NT2/D1 (cell line): ENCODE results near the gene SCAF8.
A peak's percentile ranks its signal among the peaks of the same experiment; 100 is the strongest.

Source experiments
- DNase-seq: peaks from one replicate; pipeline ENCODE4 v3.0.0-alpha.2; 2011; ENCODE audit warnings: low read depth, low spot score
- H3K27me3 ChIP-seq: 2 replicates; pipeline ENCODE4 v1.6.0; 2011; ENCODE audit warnings: mild to moderate bottlenecking; ENCODE audit not compliant: insufficient read length, insufficient read depth
- H3K36me3 ChIP-seq: 2 replicates; pipeline ENCODE4 v1.6.1; 2011; ENCODE audit warnings: mild to moderate bottlenecking, low read length, mixed read lengths; ENCODE audit not compliant: insufficient read depth, insufficient read length
- H3K4me1 ChIP-seq: 2 replicates; pipeline ENCODE4 v1.5.1; 2011; ENCODE audit not compliant: insufficient read depth, insufficient read length
- H3K4me3 ChIP-seq: 2 replicates; pipeline ENCODE4 v1.5.1; 2011; ENCODE audit warnings: low read depth; ENCODE audit not compliant: insufficient read length
- H3K9ac ChIP-seq: 2 replicates; pipeline ENCODE4 v1.6.0; 2011; ENCODE audit warnings: low read depth; ENCODE audit not compliant: insufficient read length
- H3K9me3 ChIP-seq: 2 replicates; pipeline ENCODE4 v1.5.1; 2011; ENCODE audit warnings: mild to moderate bottlenecking, low read length; ENCODE audit not compliant: insufficient read depth
- SUZ12 ChIP-seq: IDR thresholded peaks from 2 replicates; pipeline ENCODE4 v1.6.1; 2011; ENCODE audit not compliant: insufficient read length, insufficient read depth; ENCODE audit errors: extremely low read depth
- YY1 ChIP-seq: IDR thresholded peaks from 2 replicates; pipeline ENCODE4 v1.6.1; 2011; ENCODE audit not compliant: insufficient read length, insufficient read depth
- ZNF274 ChIP-seq: IDR thresholded peaks from 2 replicates; pipeline ENCODE4 v1.6.1; 2011; ENCODE audit warnings: mild to moderate bottlenecking, low read depth, low read length

Gene SCAF8, protein sequence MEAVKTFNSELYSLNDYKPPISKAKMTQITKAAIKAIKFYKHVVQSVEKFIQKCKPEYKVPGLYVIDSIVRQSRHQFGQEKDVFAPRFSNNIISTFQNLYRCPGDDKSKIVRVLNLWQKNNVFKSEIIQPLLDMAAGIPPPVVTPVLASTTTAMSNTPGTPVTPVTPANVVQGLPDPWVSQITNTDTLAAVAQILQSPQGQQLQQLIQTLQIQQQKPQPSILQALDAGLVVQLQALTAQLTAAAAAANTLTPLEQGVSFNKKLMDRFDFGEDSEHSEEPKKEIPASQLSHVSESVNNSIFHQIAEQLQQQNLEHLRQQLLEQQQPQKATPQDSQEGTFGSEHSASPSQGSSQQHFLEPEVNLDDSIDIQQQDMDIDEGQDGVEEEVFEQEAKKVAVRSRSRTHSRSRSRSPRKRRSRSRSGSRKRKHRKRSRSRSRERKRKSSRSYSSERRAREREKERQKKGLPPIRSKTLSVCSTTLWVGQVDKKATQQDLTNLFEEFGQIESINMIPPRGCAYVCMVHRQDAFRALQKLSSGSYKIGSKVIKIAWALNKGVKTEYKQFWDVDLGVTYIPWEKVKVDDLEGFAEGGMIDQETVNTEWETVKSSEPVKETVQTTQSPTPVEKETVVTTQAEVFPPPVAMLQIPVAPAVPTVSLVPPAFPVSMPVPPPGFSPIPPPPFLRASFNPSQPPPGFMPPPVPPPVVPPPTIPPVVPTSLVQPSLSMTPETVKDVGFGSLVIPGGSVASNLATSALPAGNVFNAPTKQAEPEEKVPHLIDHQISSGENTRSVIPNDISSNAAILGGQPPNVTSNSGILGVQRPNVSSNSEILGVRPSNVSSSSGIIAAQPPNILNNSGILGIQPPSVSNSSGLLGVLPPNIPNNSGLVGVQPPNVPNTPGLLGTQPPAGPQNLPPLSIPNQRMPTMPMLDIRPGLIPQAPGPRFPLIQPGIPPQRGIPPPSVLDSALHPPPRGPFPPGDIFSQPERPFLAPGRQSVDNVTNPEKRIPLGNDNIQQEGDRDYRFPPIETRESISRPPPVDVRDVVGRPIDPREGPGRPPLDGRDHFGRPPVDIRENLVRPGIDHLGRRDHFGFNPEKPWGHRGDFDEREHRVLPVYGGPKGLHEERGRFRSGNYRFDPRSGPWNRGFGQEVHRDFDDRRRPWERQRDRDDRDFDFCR (N-terminal part only)

GRCh38 chr6:154733183-154733625 lies at the start of gene SCAF8:
Gene SCAF8 (plus strand): TSS chr6:154733416. CDS start chr6:154733901, 485 bp downstream.
- Histone ChIP-seq H3K9me3 (no peaks in the 10 kb centered on the region), H3K4me3 (peak within 1 kb of the TSS; percentile 53), H3K27me3 (no peaks in the 10 kb centered on the region), H3K9ac (peak within 1 kb of the TSS; percentile 89), H3K36me3 (peaks cover 13% of the 10 kb centered on the region), H3K4me1 (peaks cover 3% of the 10 kb centered on the region)
- no peak for DNase-seq
- peak; percentile 79 for TF ChIP-seq YY1
- no peak for TF ChIP-seq SUZ12

DNA sequence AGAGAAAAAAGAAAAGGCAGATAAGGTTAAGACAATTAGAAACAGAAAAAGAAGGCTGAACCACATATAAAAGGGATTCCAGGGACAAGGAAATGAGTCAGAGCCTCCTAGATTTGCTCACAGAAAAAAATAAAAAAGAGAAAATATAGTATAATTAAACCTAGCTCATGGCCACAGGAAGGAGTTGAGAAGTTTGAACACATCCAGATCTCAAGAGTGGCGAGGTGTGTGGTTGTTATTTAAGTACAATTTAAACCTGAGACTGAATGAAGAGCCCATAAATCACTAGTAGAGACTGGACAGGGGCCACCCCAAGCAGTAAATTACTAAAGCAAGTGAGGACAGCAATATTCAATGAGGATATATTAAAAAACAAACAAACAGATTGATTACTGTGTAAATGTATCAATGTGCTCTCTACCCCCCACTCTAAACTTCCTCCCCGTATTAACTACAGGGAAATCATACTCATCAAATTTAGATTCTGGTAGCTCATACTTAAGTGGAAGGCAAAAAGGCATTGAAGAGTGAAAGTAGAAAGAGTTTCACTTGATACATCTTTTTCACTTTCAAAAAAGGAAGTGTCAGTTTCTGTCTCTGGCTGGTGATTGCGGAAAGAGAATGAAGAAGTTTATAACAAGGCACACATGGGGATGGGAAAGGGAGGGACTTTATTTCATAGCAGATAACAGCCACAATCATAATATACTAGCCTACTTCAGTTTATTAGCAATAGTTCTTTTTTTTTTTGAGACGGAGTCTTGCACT lies 49.3 kb upstream of the SCAF8 start:
- no peak for DNase-seq
- H3K9ac ChIP-seq = no peak overlapping the region

GRCh38 chr6:154686162-154686561 lies 47.1 kb upstream of the SCAF8 start:
- no peak for TF ChIP-seq YY1
- no peak overlapping the region for H3K9ac ChIP-seq
- no peaks in the 10 kb centered on the region for H3K4me1 ChIP-seq
- H3K9me3 ChIP-seq = peaks cover 6% of the 10 kb centered on the region; the same call in 1 of the 2 replicates
- no peak overlapping the region for H3K4me3 ChIP-seq
- no peak for DNase-seq
- no peaks in the 10 kb centered on the region for H3K27me3 ChIP-seq
- H3K36me3 ChIP-seq = no peaks in the 10 kb centered on the region

More for the DNA sequence above, 49.3 kb upstream of the SCAF8 start:
- H3K9me3 ChIP-seq = peaks cover 6% of the 10 kb centered on the region; the same call in 1 of the 2 replicates
- TF ChIP-seq YY1 (no peak), SUZ12 (no peak), ZNF274 (no peak)
- H3K27me3 ChIP-seq = no peaks in the 10 kb centered on the region
- H3K4me3 ChIP-seq = no peak overlapping the region
- H3K36me3 ChIP-seq = no peaks in the 10 kb centered on the region
- H3K4me1 ChIP-seq = no peaks in the 10 kb centered on the region

GRCh38 chr6:154689493-154690255 lies 43.5 kb upstream of the SCAF8 start:
- no peak overlapping the region for H3K4me3 ChIP-seq
- H3K36me3 ChIP-seq = no peaks in the 10 kb centered on the region
- H3K4me1 ChIP-seq = no peaks in the 10 kb centered on the region
- DNase-seq = no peak
- no peaks in the 10 kb centered on the region for H3K27me3 ChIP-seq
- H3K9ac ChIP-seq = no peak overlapping the region
- TF ChIP-seq ZNF274 (no peak), SUZ12 (no peak), YY1 (no peak)
- H3K9me3 ChIP-seq = peaks cover 6% of the 10 kb centered on the region; the same call in 1 of the 2 replicates

DNA sequence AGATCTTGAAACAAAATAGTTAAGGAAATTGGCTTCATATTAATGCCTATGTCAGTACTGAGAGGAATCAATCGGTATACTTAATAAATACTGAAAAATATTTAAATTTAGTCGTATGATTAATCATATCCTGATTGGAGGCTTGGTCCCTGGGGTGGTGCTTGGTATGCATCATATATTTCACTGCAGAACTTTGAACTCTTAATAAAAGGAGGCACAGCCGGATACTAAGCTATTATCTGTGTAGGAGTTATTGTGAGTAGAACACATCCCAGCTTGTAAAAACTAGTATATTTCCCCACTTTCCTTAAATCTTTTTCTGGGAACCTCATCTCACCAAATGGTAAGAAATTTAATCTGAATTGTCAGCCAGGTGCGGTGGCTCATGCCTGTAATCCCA lies 42.4 kb upstream of the SCAF8 start:
- Histone ChIP-seq H3K27me3 (no peaks in the 10 kb centered on the region), H3K4me1 (no peaks in the 10 kb centered on the region), H3K9ac (no peak overlapping the region), H3K9me3 (peaks cover 6% of the 10 kb centered on the region; the same call in 1 of the 2 replicates), H3K4me3 (no peak overlapping the region), H3K36me3 (no peaks in the 10 kb centered on the region)
- DNase-seq = no peak
- TF ChIP-seq YY1 (no peak), SUZ12 (no peak), ZNF274 (no peak)

DNA sequence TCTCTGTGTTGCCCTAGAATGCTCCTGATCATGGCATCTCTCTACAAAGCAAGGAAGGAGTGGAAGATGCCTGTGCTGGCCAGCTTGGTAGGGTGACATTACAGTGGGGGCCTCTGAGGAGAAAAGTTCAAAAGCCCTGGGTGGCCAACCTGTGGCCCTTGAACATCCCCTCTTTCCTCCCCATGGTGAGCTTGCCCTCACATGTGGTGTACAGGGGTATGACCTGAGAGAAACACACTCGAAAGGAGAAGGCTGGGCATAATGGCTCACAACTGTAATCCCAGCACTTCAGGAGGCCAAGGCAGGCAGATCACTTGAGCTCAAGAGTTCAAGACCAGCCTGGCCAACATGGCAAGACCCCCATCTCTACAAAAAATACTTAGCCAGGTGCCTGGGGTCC lies 36.6 kb upstream of the SCAF8 start:
- TF ChIP-seq ZNF274 (no peak), SUZ12 (no peak), YY1 (no peak)
- Histone ChIP-seq H3K36me3 (no peaks in the 10 kb centered on the region), H3K27me3 (no peaks in the 10 kb centered on the region), H3K9me3 (no peaks in the 10 kb centered on the region), H3K4me1 (no peaks in the 10 kb centered on the region), H3K9ac (no peak overlapping the region), H3K4me3 (no peak overlapping the region)
- no peak for DNase-seq
